Skin epidermis (tissue), 12 donors: Measurements from ENCODE around the gene CFAP53.
"Not testable (repeated sequence)": the region's sequence is repeated elsewhere in the genome, so short reads cannot be mapped to it uniquely, and the experiment has no call there.

Experiments used
- H3K27ac ChIP-seq, 21 experiments: fragments of 200-600 bp; sonication (generic) in 11 of 21; one replicate each; pipeline ENCODE4 v1.5.0; 2020; ENCODE audit warnings: mild to moderate bottlenecking in 3 of 21, inconsistent platforms in 2 of 21, moderate library complexity in 2 of 21
- H3K4me3 ChIP-seq, 7 experiments: fragments of 200-600 bp; sonication (generic) in 2 of 7; one replicate each; pipeline ENCODE4 v1.5.0; 2020; ENCODE audit warnings: inconsistent platforms in 2 of 7, mild to moderate bottlenecking in 2 of 7, moderate library complexity in 1 of 7

CFAP53 gene

GRCh38 chr18:50266248-50266704, at the start of gene CFAP53:
Gene CFAP53, minus strand, starts transcription at chr18:50266495. Its CDS starts 91 bp downstream, at chr18:50266404.
- peak within 1 kb of the TSS in 10 of 21 experiments; percentile 5 to 69 (median 36) for H3K27ac ChIP-seq
- H3K4me3 ChIP-seq, result peak within 1 kb of the TSS; percentile 32 to 68 (median 58)

GRCh38 chr18:50315100-50315871, 49.0 kb upstream of the CFAP53 start:
- Histone ChIP-seq H3K4me3 (no peak overlapping the region), H3K27ac (no peak overlapping the region)

- no peak overlapping the region for H3K27ac ChIP-seq
Observed at GRCh38 chr18:50313873-50314460, 47.7 kb upstream of the CFAP53 start.

GRCh38 chr18:50313031-50313607, 46.8 kb upstream of the CFAP53 start:
- Histone ChIP-seq H3K27ac (no peak overlapping the region), H3K4me3 (no peak overlapping the region)

More at GRCh38 chr18:50313873-50314460, 47.7 kb upstream of the CFAP53 start:
- no peak overlapping the region for H3K4me3 ChIP-seq

DNA sequence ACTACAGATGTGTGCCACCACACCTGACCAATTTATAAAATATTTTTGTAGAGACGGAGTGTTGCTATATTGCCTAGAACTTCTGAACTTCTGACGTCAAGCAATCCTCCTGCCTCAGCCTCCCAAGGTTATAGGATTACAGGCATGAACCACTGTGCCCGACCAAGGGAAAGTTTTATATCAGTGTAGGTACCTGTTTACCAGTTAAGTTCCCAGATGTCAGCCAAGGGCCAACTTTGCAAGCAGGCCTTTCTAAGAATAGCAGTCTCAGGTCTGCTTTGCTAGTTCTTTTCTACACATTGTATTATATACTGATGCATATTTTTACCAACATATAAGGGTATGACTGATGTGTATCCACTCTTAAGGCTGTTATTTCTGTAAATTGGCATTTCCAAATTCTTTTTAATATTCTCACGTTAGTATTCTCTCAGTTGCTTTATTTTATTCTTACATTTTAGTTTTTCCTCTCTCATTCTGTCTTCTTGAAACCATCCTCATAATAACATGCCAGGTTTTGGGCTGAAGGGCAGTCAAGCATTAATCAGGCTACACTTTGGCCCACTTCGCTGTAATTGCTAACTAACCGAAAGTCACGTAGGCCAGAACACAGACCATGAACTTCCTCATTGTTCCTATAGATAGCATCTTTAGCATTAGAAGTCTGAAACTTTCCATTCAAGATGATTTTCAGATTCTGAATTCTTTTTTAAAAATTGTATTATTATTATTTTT, 46.2 kb upstream of the CFAP53 start:
- H3K27ac ChIP-seq, result no peak overlapping the region
- no peak overlapping the region for H3K4me3 ChIP-seq

DNA sequence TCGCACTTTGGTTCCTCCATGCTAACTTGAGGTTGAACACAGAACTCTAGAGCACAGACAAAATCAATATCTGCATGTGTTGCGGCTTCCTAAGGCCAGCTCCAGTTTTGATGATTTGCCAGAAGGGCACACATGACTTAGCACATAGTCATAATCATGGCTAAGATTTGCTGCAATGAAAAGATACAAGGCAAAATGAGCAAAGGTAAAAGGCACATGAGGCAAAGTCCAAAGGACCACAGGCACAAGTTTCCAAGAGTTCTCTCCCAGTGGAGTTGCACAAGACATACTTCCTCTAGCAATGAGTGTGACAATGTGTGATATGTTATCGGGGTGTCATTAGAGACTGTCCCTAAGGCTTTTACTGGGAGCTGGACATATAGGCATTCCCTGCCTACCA, 45.4 kb upstream of the CFAP53 start:
- no peak overlapping the region for H3K4me3 ChIP-seq
- no peak overlapping the region for H3K27ac ChIP-seq

DNA sequence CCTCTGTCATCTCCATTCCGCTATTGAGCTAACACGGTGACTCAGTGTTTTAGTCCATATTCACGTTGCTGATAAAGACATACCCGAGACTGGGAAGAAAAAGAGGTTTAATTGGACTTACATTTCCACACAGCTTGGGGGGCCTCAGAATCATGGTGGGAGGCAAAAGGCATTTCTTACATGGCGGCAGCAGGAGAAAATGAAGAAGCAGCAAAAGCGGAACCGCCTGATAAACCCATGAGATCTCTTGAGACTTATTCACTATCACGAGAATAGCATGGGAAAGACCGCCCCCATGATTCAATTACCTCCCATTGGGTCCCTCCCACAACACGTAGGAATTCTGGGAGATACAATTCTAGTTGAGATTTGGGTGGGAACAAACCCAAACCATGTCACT, 43.8 kb upstream of the CFAP53 start:
- no peak overlapping the region for H3K27ac ChIP-seq
- H3K4me3 ChIP-seq, result no peak overlapping the region

GRCh38 chr18:50308851-50309250, 42.6 kb upstream of the CFAP53 start:
- not testable (repeated sequence) for H3K4me3 ChIP-seq, H3K27ac ChIP-seq

DNA sequence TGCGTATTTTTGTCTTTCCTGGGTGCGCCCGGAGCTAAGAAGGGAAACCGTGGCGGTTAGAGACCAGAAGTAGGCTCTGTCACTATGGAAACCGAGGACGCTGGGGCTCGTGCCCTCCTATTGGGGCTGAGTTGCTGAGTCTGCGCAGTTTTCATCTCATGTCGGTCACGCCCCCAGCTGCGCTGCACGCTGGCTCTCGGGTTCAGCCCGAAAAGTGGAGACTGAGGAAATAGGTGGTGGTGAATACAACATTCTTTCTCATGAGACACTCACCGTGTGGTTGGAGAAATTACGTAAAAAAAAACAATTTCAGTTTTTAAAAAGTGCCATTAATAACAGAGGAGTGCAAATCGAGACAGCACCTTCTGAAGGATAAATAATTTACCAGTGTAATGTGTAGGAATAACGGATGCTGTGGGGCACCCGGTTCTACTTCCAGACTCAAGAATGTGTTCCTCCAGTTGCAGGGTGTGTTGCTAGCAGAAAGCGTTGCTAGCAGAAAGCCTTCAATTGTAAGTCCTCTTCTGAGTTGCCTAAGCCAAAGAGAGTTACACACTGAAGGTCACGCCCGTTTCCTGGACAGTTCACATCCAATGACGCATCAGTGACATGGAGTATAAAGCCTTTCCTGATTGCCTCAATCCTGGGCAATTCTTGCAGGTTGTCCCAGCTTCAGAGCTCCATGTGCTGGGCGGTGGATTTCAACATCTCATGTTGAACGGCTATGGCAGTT, 41.6 kb upstream of the CFAP53 start:
- H3K27ac ChIP-seq, result peak overlapping the region in 2 of 21 experiments; percentile 49 to 55
- H3K4me3 ChIP-seq, result peak overlapping the region; percentile 19 to 43 (median 36)

- H3K4me3 ChIP-seq, result peak overlapping the region; percentile 19 to 43 (median 36)
- H3K27ac ChIP-seq, result peak overlapping the region in 2 of 21 experiments; percentile 49 to 55
Observed at GRCh38 chr18:50307400-50307737, 41.1 kb upstream of the CFAP53 start.

GRCh38 chr18:50306944-50307343, 40.6 kb upstream of the CFAP53 start:
- Histone ChIP-seq H3K4me3 (peak overlapping the region in 4 of 7 experiments; percentile 19 to 43 (median 36)), H3K27ac (no peak overlapping the region)

GRCh38 chr18:50301074-50301473, 34.8 kb upstream of the CFAP53 start:
- Histone ChIP-seq H3K27ac (no peak overlapping the region), H3K4me3 (no peak overlapping the region)

DNA sequence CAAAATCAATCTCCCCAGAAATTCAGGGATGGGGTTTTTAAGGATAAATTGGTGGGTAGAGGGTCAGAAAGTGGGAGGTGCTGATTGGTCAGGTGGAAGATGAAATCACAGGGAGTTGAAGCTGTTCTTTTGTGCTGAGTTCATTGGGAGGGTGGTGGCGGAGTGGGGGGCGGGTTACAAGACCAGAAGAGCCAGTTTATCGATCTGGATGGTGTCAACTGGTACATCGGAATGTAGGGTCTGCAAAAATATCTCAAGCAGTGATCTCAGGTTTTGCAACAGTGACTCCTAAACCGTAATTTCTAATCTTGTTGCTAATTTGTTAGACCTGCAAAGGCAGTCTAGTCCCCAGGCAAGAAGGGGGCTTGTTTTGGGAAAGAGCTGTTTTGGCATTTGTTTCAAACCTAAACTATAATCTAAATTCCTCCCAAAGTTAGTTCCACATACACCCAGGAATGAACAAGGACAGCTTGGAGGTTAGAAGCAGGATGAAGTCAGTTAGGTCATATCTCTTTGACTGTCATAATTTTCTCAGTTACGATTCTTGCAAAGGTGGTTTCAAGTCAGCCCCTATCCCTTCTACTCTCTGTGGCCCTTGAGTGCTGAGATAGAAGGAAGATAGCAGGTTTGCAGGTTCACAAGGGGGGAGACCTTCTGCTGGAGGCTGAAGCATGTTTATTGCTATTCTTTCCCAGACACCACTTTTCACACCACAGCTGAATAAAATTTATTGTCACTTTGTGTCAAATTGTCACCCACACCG, 33.5 kb upstream of the CFAP53 start:
- H3K4me3 ChIP-seq, result no peak overlapping the region

DNA sequence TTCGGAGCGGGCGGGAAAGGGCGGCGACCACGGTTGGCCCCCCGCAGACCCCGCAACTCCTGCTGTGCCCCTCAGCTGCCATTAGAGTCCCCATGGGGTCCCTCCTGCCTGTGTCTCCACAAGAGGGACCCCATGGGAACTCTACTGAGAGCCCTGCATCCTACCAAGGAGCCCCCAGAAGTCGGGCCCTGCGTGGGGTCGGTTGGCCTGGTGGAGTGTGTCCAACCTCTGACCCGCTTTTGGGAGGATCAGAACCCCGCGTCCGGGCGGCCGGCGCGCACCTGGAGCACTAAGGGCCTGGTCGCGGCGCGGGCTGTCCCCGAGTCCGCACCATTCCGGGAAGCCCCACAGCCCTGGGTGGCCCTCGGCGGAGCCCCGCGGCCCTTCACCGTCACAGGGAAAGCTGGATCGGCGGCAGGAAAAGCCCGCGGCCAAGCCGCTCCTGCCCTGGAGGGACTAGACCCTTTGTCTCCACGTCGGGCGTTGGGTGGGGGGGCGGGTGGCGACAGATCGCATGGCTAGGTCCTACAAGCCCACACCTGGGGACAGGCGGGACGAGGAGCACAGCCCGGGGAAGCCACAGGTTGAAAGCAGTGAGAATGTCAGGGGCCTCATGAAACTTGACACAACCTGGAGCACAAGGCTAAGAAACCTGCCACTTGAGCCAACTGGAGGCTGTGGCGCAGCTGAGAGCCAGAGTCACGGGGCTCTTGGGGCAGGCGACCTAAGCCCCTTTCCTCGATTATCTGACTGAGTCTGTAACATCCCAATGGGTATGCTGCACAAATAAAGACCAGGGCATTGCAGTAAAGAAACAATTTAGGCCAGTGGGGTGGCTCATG, 32.4 kb upstream of the CFAP53 start:
- H3K4me3 ChIP-seq, result peak overlapping the region; percentile 10 to 31 (median 23)
- H3K27ac ChIP-seq, result no peak overlapping the region

More for the DNA sequence above, 33.5 kb upstream of the CFAP53 start:
- H3K27ac ChIP-seq, result no peak overlapping the region

- Histone ChIP-seq H3K4me3 (peak overlapping the region; percentile 10 to 31 (median 23)), H3K27ac (no peak overlapping the region)
Observed at GRCh38 chr18:50297621-50298442, 31.5 kb upstream of the CFAP53 start.

- H3K4me3 ChIP-seq, result no peak overlapping the region
- H3K27ac ChIP-seq, result no peak overlapping the region
Observed at GRCh38 chr18:50293039-50293438, 26.7 kb upstream of the CFAP53 start.

DNA sequence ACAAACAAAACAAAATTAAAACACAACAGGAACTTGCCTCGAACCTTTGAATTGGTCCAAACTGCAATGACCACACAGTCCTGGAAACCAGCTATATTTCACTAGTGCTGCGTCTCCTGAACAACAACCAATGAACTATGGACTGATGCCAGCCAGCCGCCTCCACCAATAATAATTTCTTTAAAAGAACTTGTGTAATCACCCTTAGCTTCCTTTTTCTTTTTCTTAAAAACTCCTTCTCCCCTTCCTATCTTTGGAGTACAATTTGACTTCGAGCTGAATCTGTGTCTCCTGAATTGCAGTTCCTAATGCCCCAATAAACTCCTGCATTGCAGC, 22.8 kb upstream of the CFAP53 start:
- Histone ChIP-seq H3K4me3 (no peak overlapping the region), H3K27ac (no peak overlapping the region)
